HL-60 (cell line): ENCODE data around the gene AIFM1.

Experiments used
- POLR2AphosphoS5 ChIP-seq: IDR thresholded peaks from 2 replicates; pipeline ENCODE4 v1.6.1; 2012; ENCODE audit warnings: low read depth
- TF ChIP-seq, protein P1 (sequence below): IDR thresholded peaks from one replicate; pipeline ENCODE4 v1.5.1; 2011; ENCODE audit warnings: low read length, control low read depth, inconsistent platforms; ENCODE audit not compliant: insufficient read depth

DNA sequence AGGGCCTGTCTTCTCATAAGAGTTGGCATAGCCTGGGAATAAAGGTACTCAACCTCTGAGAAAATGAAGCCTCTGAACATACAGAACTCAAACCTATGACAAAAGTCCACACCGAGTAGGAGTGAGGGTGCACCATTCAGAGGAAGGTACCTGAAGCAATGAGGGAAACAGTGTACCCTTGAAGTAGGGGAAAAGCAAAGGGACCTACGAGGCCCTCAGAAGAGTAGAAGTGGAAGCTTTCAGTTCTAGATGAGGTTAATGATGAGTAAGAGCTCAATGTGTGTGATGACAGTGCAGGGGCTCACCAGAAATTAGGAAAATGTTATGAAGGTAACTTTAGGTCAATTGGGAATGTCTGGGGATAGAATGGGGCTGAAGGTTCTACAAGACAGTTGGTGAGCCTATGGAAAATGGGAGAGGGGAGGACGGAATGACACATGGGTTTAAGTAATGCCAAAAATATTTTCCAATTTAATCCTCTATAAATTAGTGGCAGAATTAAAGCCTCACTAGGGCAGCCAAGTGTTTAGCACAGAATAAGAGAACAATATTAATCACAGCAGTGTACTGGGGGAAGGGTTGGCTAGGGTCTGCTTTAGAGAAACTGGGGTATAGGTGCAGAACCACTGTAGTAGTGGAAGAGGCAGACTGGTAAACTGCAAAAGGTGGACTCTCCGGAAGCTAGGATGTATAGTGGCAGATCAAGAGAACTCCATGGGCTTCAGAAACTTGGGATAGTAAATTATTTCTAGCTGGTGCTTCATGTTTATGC is 46.0 kb upstream of the AIFM1 start:
- TF ChIP-seq, protein P1, sequence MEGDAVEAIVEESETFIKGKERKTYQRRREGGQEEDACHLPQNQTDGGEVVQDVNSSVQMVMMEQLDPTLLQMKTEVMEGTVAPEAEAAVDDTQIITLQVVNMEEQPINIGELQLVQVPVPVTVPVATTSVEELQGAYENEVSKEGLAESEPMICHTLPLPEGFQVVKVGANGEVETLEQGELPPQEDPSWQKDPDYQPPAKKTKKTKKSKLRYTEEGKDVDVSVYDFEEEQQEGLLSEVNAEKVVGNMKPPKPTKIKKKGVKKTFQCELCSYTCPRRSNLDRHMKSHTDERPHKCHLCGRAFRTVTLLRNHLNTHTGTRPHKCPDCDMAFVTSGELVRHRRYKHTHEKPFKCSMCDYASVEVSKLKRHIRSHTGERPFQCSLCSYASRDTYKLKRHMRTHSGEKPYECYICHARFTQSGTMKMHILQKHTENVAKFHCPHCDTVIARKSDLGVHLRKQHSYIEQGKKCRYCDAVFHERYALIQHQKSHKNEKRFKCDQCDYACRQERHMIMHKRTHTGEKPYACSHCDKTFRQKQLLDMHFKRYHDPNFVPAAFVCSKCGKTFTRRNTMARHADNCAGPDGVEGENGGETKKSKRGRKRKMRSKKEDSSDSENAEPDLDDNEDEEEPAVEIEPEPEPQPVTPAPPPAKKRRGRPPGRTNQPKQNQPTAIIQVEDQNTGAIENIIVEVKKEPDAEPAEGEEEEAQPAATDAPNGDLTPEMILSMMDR, result no peak
- TF ChIP-seq POLR2AphosphoS5, result no peak
